Mucosa of rectum (tissue), 2 donors: ENCODE results near the gene KATNA1.

Source experiments
- H3K27ac ChIP-seq, 2 donors: one replicate each; pipeline ENCODE4 v1.7.0; 2013; ENCODE audit warnings: inconsistent platforms in 2 of 2, low read depth in 2 of 2, low read length in 2 of 2
- H3K27me3 ChIP-seq, 2 donors: one replicate each; pipeline ENCODE4 v1.7.0; 2013; ENCODE audit warnings: low read length in 2 of 2; ENCODE audit not compliant: control insufficient read depth in 2 of 2, insufficient read depth in 2 of 2
- H3K36me3 ChIP-seq, 2 donors: one replicate each; pipeline ENCODE4 v1.7.0; 2013; ENCODE audit warnings: low read length in 2 of 2; ENCODE audit not compliant: control insufficient read depth in 2 of 2, insufficient read depth in 2 of 2
- H3K4me1 ChIP-seq, 2 donors: one replicate each; pipeline ENCODE4 v1.7.0; 2013; ENCODE audit warnings: low read length in 2 of 2, mild to moderate bottlenecking in 1 of 2; ENCODE audit not compliant: control insufficient read depth in 2 of 2, insufficient read depth in 2 of 2
- H3K4me3 ChIP-seq, 2 donors: one replicate each; pipeline ENCODE4 v1.7.0; 2013; ENCODE audit warnings: low read length in 2 of 2
- H3K9ac ChIP-seq, 2 donors: one replicate each; pipeline ENCODE4 v1.7.0; 2013; ENCODE audit warnings: low read length in 2 of 2, low read depth in 1 of 2, mild to moderate bottlenecking in 1 of 2
- H3K9me3 ChIP-seq, 2 donors: one replicate each; pipeline ENCODE4 v1.7.0; 2013; ENCODE audit warnings: low read length in 2 of 2; ENCODE audit not compliant: control insufficient read depth in 2 of 2
- donor health status: healthy.
- donor health status: Normal muscosa, but diverticular disease.

Gene KATNA1

DNA sequence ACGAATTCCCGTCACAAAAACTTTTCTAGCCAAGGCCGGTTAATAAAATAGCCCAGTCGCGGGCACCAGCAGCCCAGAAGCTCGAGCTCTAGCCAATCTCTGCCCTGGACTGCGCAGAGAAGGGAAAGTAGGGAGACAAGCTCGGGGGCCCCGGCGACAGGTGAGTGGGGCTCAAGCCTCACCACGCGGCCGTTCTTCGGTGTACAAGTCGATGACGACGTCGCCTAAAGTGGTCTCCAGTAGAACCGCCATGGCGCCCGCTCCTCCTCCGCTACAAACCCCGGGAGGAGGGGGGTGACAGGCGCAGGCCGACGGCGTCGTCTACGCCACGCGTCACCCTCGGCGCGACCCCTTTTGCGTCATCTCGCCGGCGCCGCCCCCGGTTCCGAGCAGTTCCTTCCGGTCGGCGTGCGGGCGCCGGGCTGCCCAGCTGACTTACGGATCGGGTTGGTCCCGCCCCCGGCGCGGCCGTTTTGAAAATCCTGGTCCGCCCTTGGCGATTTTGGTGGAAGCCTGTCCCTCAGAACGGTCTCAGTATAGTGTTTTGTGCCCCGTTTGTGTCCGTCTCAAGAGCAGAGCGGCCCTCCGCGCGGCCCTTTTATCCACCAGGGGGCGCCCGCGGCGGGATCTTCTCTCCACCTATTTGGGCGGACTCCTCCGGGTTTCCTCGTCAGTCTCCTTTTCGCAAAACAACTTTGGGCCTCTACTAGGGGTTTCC lies 102.6 kb downstream of the KATNA1 start, which contains the start of gene PPIL4:
TSS of gene PPIL4 (minus strand) at position 290 of the 718 bp plus-strand sequence. CDS start at position 252, 38 bp downstream.
- Histone ChIP-seq H3K4me3 (peak within 1 kb of the TSS; percentile 94 to 99), H3K27ac (peak within 1 kb of the TSS; percentile 93 to 96), H3K4me1 (peaks cover 10 to 16% of the 10 kb centered on the region in 2 donors), H3K36me3 (peaks cover 0 to under 1% of the 10 kb centered on the region in 2 donors), H3K27me3 (no peaks in the 10 kb centered on the region), H3K9me3 (no peaks in the 10 kb centered on the region), H3K9ac (peak within 1 kb of the TSS; percentile 87 to 99)

DNA sequence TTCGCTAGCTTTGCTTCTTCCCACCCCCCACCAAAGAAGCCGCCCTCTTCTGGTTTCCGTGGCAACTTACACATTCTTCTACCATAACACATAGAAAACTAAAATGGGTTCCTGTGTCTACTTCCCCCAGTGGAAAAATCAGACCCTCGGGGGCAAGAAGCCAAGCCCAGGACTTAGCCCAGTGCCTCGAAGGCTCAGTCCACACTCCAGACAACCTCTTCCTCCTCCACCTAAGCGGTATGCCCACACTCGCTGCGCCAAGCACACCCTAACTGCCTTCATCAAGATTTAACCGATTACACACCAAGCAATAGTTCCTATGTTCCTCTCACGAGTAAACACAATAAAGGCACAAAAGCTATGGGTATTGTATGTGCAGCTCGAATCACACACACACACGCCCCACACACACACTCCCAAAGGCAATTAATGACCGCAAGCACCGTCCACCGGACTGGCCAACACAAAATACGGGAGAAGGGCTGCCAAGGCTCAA lies 103.2 kb downstream of the KATNA1 start:
- peak overlapping the region; percentile 87 to 99 for H3K9ac ChIP-seq
- H3K27ac ChIP-seq, result peak overlapping the region; percentile 93 to 96
- H3K36me3 ChIP-seq, result peaks cover 2 to 7% of the 10 kb centered on the region in 2 donors
- H3K4me1 ChIP-seq, result peaks cover 10 to 16% of the 10 kb centered on the region in 2 donors
- no peaks in the 10 kb centered on the region for H3K9me3 ChIP-seq
- H3K27me3 ChIP-seq, result no peaks in the 10 kb centered on the region
- H3K4me3 ChIP-seq, result peak overlapping the region; percentile 94 to 99
